OCI-LY3 (cell line): ENCODE data around the gene ACOX1.

Experiments used
- EZH2phosphoT487 ChIP-seq: fragments of 200-600 bp; shearing (Covaris generic); IDR thresholded peaks from 2 replicates; pipeline ENCODE4 v1.6.1; 2018; ENCODE audit warnings: antibody characterized with exemption, mixed run types, low read depth
- TF ChIP-seq, protein P1 (sequence below): fragments of 200-600, 300-600 bp; sonication (generic); IDR thresholded peaks from 2 replicates; pipeline ENCODE4 v1.5.1; 2014; ENCODE audit warnings: antibody characterized with exemption, low read length, low read depth

DNA sequence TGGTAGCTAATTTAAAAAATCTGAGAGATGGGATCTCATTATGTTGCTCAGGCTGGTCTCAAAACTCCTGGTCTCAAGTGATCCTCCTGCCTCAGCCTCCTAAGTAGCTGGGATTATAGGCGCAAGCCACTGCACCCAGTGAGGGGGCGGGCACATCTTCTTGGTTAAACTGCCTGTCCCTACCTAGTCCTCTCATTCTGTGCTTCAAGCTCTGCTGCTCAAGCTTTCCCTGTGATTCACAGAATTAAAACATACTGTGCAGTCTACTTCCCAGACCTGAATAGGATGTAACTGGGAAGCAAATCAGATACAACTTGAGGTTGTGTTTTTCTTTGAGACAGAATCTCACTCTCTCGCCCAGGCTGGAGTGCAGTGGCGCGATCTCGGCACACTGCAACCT is 76.6 kb downstream of the ACOX1 start:
- no peak for TF ChIP-seq EZH2phosphoT487
- TF ChIP-seq, protein P1, sequence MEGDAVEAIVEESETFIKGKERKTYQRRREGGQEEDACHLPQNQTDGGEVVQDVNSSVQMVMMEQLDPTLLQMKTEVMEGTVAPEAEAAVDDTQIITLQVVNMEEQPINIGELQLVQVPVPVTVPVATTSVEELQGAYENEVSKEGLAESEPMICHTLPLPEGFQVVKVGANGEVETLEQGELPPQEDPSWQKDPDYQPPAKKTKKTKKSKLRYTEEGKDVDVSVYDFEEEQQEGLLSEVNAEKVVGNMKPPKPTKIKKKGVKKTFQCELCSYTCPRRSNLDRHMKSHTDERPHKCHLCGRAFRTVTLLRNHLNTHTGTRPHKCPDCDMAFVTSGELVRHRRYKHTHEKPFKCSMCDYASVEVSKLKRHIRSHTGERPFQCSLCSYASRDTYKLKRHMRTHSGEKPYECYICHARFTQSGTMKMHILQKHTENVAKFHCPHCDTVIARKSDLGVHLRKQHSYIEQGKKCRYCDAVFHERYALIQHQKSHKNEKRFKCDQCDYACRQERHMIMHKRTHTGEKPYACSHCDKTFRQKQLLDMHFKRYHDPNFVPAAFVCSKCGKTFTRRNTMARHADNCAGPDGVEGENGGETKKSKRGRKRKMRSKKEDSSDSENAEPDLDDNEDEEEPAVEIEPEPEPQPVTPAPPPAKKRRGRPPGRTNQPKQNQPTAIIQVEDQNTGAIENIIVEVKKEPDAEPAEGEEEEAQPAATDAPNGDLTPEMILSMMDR, result no peak
